RWPE2 (cell line): ENCODE data around the gene CSMD2.

Experiments used
- ATAC-seq: fragments of 200-7000 bp; cut with Tn5 transposase; 3 replicates; pipeline ENCODE4 v1.9.1; 2021; ENCODE audit warnings: low read depth
- DNase-seq: peaks from one replicate; pipeline ENCODE4 v3.0.0-alpha.2; 2020; ENCODE audit warnings: low spot score
- H3K27ac ChIP-seq: fragments of 450-650 bp; 2 replicates; pipeline ENCODE4 v1.5.1; 2017; ENCODE audit warnings: mild to moderate bottlenecking; ENCODE audit not compliant: poor library complexity, severe bottlenecking
- H3K27me3 ChIP-seq: fragments of 250-450 bp; sonication (Bioruptor Pico); 2 replicates; pipeline ENCODE4 v1.5.1; 2021; ENCODE audit warnings: mild to moderate bottlenecking, moderate library complexity; ENCODE audit not compliant: insufficient read depth, poor library complexity, severe bottlenecking
- H3K36me3 ChIP-seq: fragments of 250-450 bp; sonication (Bioruptor Pico); 2 replicates; pipeline ENCODE4 v1.5.1; 2020; ENCODE audit warnings: low read depth, mild to moderate bottlenecking, moderate library complexity
- H3K4me1 ChIP-seq: fragments of 250-450 bp; sonication (Bioruptor Pico); 2 replicates; pipeline ENCODE4 v1.5.1; 2021; ENCODE audit warnings: mild to moderate bottlenecking, moderate library complexity; ENCODE audit not compliant: insufficient read depth, poor library complexity, severe bottlenecking
- H3K4me3 ChIP-seq: fragments of 250-450 bp; sonication (Bioruptor Pico); 2 replicates; pipeline ENCODE4 v1.5.1; 2021; ENCODE audit warnings: mild to moderate bottlenecking, moderate library complexity; ENCODE audit not compliant: severe bottlenecking
- H3K9me3 ChIP-seq: fragments of 250-450 bp; sonication (Bioruptor Pico); 2 replicates; pipeline ENCODE4 v1.5.1; 2021; ENCODE audit warnings: mild to moderate bottlenecking, moderate library complexity; ENCODE audit not compliant: severe bottlenecking
- TF ChIP-seq, protein P1 (sequence below): fragments of 450-650 bp; IDR thresholded peaks from one replicate; pipeline ENCODE4 v1.5.1; 2017; ENCODE audit warnings: mild to moderate bottlenecking, moderate library complexity; ENCODE audit not compliant: poor library complexity, severe bottlenecking

Gene CSMD2

DNA sequence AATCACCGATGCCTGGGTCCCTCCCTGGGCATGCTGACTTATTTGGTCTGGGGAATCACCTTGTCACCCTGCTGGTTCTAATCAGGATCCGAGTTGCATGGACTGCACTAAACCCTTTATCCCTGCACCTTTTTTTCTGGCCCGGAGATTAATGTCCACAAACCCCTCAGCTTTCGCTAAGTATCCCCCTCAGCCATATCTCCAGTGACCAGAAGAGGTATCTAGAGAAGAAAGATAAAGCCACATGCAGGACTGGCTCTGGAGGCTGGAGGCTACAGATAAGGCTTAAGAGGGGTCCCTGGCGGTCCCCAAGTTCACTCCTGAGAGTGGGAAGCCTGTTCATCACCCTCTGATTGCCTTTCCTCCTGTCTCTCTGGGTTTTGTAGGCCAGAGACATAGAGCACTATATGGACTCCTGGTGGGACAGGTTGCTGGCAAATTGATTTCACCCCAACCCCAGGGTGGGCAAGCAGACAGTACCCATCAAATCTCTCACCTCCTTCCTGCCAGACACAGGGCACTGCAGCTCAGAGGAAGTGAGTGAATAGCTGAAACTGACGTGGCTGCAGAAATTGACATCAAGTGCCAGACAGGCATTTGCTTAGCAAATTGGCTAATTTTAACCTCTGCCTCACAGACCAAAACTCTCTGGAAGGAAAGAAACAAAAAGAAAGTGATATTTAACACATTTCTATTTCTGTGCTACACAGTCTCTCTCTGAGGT is 262.4 kb downstream of the CSMD2 start:
- Histone ChIP-seq H3K27me3 (no peaks in the 10 kb centered on the region), H3K9me3 (peaks cover 2% of the 10 kb centered on the region), H3K4me1 (no peaks in the 10 kb centered on the region), H3K27ac (no peak overlapping the region), H3K36me3 (no peaks in the 10 kb centered on the region), H3K4me3 (no peak overlapping the region)
- DNase-seq (no peak), ATAC-seq (no peak)
- TF ChIP-seq, protein P1, sequence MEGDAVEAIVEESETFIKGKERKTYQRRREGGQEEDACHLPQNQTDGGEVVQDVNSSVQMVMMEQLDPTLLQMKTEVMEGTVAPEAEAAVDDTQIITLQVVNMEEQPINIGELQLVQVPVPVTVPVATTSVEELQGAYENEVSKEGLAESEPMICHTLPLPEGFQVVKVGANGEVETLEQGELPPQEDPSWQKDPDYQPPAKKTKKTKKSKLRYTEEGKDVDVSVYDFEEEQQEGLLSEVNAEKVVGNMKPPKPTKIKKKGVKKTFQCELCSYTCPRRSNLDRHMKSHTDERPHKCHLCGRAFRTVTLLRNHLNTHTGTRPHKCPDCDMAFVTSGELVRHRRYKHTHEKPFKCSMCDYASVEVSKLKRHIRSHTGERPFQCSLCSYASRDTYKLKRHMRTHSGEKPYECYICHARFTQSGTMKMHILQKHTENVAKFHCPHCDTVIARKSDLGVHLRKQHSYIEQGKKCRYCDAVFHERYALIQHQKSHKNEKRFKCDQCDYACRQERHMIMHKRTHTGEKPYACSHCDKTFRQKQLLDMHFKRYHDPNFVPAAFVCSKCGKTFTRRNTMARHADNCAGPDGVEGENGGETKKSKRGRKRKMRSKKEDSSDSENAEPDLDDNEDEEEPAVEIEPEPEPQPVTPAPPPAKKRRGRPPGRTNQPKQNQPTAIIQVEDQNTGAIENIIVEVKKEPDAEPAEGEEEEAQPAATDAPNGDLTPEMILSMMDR: no peak

DNA sequence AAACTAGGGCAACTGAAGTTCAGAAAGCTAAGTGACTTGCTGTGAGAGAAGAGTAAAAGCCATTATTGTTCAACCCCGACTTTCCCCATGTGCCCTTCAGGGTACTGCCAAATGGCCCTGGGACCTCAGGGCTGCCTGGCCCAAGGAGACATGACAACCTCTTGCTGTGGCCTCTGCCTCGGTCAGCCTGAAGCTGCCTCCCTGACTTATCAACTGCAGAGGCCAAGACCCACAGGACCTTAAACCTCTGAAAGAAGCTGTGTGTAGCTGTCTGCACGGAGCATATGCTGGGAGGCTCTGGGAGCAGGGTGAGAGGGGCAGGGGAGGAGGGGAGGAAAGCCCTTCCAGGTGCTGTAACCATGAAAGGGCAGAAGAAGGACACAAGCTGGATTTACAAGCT is 265.3 kb downstream of the CSMD2 start:
- H3K27me3 ChIP-seq: no peaks in the 10 kb centered on the region
- TF ChIP-seq, protein P1: no peak
- ATAC-seq (no peak), DNase-seq (no peak)
- no peak overlapping the region for H3K4me3 ChIP-seq
- peaks cover 2% of the 10 kb centered on the region for H3K9me3 ChIP-seq
- H3K4me1 ChIP-seq: no peaks in the 10 kb centered on the region
- H3K36me3 ChIP-seq: no peaks in the 10 kb centered on the region
- H3K27ac ChIP-seq: no peak overlapping the region

DNA sequence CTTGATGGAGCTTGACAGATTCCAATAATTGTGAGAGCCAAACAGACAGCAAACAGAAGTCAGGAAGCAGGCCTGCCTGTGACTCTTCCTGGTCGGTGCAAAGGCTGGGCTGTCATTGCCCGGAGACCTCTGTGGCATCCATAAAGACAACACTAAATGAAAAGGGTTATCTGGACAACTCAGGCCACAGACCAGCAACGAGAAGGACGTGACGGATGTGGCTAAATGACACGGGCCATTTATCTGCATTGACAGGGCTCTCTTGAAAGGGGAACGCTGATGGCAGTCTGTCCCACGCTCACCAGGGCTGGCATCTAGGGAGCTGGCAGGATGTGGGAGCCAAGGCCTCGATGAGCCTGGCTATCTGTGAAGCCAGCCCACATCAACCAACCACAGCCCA is 266.1 kb downstream of the CSMD2 start:
- H3K36me3 ChIP-seq: no peaks in the 10 kb centered on the region
- H3K9me3 ChIP-seq: peaks cover 2% of the 10 kb centered on the region
- TF ChIP-seq, protein P1: no peak
- no peaks in the 10 kb centered on the region for H3K27me3 ChIP-seq
- no peak for ATAC-seq
- no peak overlapping the region for H3K27ac ChIP-seq
- no peak overlapping the region for H3K4me3 ChIP-seq
- H3K4me1 ChIP-seq: no peaks in the 10 kb centered on the region
- DNase-seq: no peak

DNA sequence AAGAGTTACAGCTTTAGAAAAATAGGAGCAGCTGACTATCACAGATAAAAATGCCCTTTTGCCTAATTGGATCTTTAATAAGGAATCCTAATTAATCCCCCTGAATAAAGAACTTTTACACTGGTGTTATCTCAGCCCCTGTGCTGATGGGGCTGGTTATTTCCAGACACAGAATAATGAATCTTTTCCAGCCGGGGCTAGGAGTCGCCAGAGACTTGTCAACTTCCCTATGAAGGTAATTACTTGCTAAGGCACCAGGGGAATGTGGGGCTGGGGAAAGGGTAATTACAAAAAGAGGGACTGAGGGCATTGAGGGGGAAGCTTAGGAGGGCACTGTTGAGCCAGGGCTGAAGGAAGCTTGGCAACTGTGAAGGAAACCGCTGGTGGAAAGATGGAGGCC is 266.6 kb downstream of the CSMD2 start:
- TF ChIP-seq, protein P1: no peak
- Histone ChIP-seq H3K27me3 (no peaks in the 10 kb centered on the region), H3K27ac (no peak overlapping the region), H3K9me3 (peaks cover 2% of the 10 kb centered on the region), H3K36me3 (no peaks in the 10 kb centered on the region), H3K4me1 (no peaks in the 10 kb centered on the region), H3K4me3 (no peak overlapping the region)
- ATAC-seq (no peak), DNase-seq (no peak)

DNA sequence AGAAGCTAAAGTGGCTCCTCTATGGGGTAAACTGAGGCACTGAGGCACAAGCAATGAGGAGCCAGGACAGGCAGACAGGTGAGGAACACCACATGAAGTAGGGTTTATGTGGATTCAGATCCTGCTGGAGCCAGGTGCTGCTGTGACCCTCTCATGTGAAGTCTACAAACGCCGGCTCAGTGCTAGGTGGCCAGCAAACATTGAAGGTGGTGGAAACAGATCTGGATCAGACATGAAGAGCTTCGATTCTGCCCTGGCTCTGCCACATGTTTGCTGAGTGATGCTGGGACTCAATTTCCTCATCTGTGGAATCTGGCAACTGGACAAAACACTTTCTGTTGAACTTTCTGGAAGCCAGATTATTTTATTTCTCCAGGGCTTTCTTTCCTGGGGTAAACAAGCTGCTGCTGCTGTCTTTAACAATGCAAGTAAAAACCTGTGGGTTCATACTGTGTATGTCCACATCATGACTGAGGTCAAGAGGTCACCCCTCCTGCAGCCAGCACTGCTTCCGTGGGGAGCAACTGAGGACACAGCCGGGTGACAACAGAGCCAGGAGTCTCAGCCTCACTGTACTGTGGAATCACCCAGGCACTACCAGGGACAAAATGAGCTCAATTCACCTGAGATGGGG is 267.8 kb downstream of the CSMD2 start:
- no peaks in the 10 kb centered on the region for H3K36me3 ChIP-seq
- TF ChIP-seq, protein P1: no peak
- H3K4me1 ChIP-seq: no peaks in the 10 kb centered on the region
- H3K27ac ChIP-seq: no peak overlapping the region
- peaks cover 2% of the 10 kb centered on the region for H3K9me3 ChIP-seq
- H3K27me3 ChIP-seq: no peaks in the 10 kb centered on the region
- no peak overlapping the region for H3K4me3 ChIP-seq
- ATAC-seq (no peak), DNase-seq (no peak)
